Fibroblast of pulmonary artery (primary cell): ENCODE results near the gene IGFBP3.
A peak's percentile ranks its signal among the peaks of the same experiment; 100 is the strongest.

Experiments
- DNase-seq: peaks from one replicate; pipeline ENCODE4 v3.0.0-alpha.2; 2010; ENCODE audit warnings: low read depth
- H3K4me3 ChIP-seq: replicated peaks from 2 replicates; pipeline ENCODE4 v1.5.1; 2011; ENCODE audit warnings: low read depth, mild to moderate bottlenecking, control low read depth, low read length, moderate library complexity
- TF ChIP-seq, protein P1 (sequence below): IDR thresholded peaks from 2 replicates; pipeline ENCODE4 v1.5.1; 2011; ENCODE audit warnings: mild to moderate bottlenecking, control low read depth, low read length, inconsistent platforms; ENCODE audit errors: missing control alignments

The IGFBP3 gene

DNA sequence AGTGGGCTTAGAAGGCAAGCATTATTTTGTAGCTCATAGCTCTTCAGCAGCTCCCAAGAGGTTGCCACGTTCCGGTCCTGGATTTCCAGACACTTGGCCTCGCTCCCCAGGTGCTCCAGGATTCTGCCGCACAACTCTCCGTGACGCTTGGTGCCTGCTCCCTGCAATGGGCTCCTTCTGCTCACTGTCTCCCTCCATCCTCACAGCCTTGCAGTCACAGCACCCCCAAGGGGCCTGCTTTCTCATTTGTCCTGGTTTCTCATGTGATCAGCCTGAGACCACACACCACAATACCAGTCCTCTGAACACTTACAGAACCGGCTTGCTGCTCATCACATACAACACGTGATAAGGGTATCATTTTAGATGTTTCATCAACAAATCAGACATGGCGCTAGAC is 9.8 kb downstream of the IGFBP3 start:
- TF ChIP-seq, protein P1, sequence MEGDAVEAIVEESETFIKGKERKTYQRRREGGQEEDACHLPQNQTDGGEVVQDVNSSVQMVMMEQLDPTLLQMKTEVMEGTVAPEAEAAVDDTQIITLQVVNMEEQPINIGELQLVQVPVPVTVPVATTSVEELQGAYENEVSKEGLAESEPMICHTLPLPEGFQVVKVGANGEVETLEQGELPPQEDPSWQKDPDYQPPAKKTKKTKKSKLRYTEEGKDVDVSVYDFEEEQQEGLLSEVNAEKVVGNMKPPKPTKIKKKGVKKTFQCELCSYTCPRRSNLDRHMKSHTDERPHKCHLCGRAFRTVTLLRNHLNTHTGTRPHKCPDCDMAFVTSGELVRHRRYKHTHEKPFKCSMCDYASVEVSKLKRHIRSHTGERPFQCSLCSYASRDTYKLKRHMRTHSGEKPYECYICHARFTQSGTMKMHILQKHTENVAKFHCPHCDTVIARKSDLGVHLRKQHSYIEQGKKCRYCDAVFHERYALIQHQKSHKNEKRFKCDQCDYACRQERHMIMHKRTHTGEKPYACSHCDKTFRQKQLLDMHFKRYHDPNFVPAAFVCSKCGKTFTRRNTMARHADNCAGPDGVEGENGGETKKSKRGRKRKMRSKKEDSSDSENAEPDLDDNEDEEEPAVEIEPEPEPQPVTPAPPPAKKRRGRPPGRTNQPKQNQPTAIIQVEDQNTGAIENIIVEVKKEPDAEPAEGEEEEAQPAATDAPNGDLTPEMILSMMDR: no peak
- DNase-seq: no peak
- H3K4me3 ChIP-seq: no peak overlapping the region

DNA sequence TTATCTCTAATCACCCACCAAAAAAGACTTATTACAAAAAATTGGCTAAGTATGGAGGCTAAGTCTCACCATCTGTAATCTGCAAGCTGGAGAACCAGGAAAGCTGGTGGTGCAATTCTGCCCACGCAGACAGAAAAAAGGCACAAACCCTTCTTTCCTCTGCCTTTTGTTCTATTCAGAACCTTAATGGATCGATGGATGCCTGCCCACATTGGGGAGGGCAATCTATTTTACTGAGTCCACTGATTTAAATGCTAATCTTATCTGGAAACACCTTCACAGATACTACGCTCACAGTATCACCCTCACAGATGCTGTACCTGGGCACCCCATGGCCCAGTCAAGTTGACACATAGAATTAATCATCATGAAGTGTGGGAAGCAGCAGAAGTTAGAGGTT is 10.2 kb downstream of the IGFBP3 start:
- TF ChIP-seq, protein P1: no peak

DNA sequence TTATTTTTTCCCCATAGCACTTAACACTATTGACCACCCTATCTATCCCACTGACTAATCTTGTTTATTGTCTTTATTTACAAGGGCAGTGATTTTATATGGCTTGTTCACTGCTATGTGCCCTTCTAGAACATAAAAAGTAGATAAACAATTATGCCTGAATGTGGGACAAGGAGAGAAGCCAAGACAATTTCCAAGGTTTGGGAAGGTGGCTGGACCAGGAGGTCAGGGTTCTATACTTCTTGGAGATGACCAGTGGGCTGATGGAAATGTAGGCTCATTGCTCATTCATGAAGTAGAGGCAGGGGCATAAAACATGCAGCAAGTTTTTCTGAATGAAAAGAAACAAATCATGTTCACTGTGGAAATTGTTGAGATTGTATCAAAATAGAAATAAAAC is 11.5 kb downstream of the IGFBP3 start:
- no peak overlapping the region for H3K4me3 ChIP-seq
- TF ChIP-seq, protein P1: no peak
- no peak for DNase-seq

More for the DNA sequence above, 10.2 kb downstream of the IGFBP3 start:
- no peak overlapping the region for H3K4me3 ChIP-seq
- DNase-seq: no peak

DNA sequence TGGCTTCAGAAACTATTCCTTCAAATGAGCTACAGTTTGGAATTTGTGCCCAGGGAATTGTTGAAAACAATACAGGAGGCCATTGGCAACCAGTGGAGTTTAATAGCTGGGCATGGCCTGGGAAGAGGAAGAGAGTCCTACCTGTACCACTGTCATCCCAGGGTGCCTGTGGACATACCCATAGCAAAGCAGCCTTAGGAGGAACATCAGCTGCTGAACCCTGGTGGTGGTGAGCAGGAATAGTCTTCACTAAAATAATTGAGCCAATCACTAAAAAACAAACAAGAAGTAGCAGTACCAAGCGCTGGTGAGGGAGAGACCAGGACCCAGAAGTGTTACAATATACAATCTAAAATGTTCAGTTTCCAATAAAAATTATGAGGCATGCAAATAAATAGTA is 18.3 kb downstream of the IGFBP3 start:
- TF ChIP-seq, protein P1: peak; percentile 5
- no peak overlapping the region for H3K4me3 ChIP-seq
- DNase-seq: no peak

DNA sequence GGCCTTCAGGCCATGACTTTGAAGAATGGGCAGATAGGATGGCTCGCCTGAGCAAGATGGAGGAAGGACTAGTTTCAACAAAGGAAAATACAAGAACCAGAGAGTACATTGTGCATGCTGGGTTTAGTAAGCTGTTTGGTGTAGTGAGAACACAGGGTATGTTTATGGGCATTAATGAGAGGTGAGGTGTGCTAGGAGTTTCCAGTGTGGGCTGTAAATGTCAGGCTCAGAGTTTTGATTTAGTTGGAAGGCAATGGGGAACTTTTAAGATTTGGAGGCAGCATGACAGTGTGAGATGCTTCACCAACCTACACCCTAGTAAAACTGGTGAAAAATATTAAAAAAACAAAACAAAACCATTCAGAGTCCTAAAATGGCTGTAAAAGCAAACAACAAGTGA is 19.5 kb downstream of the IGFBP3 start:
- no peak overlapping the region for H3K4me3 ChIP-seq
- TF ChIP-seq, protein P1: no peak
- no peak for DNase-seq

DNA sequence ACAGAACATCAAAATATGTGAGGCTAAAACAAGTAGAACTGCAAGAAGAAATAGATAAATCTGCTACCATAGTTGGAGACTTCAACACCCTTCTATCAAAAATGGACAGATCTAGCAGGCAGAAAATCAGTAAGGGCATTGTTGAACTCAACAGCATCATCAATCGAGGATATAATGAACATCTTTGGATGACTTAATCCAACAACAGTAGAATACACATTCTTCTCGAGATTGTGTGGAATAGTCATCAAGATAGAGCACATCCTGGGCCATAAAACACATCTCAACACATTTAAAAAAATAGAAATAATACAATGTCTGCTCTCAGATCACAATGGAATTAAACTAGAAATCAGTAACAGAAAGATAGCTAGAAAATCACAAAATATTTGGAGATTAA is 22.9 kb downstream of the IGFBP3 start:
- no peak for DNase-seq

More for the DNA sequence above, 22.9 kb downstream of the IGFBP3 start:
- TF ChIP-seq, protein P1: no peak
- H3K4me3 ChIP-seq: no peak overlapping the region
